ENCODE measurements around the gene HOXB4.

DNA sequence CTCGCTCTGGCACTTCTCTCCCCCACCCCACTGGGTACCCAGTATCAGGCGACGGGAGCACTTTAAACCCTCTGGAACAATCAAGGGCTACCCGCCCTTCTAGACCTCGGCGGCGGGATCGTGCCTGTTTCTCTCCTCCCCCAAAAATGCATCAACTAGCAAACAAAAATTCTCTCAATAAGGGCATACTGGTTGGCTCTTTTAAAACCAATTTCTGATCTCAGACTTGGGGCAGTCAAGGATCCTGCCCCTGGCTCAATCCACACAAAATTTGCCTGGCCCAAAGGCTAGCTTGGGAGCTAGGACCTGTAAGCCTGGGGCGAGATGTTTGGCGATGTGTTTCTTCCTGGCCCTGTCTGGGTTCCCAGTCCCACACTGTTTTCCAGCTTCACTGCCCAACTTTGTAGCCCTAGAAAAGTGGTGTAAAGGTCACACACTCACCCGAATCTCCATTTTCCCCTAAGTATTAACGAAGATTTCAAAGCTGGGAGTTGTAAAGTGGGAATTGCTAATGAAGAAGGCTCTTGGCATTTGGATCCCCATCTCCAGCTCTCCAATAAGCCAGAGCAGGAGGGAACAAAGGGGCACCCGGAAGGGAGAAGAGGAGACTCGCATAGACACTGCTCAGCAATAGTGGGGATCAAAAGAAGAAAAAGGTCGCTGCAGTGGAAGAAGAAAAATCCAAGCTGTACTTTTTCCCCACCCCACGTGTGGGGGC lies 18.9 kb downstream of the HOXB4 start:
- TF ChIP-seq, protein P1, sequence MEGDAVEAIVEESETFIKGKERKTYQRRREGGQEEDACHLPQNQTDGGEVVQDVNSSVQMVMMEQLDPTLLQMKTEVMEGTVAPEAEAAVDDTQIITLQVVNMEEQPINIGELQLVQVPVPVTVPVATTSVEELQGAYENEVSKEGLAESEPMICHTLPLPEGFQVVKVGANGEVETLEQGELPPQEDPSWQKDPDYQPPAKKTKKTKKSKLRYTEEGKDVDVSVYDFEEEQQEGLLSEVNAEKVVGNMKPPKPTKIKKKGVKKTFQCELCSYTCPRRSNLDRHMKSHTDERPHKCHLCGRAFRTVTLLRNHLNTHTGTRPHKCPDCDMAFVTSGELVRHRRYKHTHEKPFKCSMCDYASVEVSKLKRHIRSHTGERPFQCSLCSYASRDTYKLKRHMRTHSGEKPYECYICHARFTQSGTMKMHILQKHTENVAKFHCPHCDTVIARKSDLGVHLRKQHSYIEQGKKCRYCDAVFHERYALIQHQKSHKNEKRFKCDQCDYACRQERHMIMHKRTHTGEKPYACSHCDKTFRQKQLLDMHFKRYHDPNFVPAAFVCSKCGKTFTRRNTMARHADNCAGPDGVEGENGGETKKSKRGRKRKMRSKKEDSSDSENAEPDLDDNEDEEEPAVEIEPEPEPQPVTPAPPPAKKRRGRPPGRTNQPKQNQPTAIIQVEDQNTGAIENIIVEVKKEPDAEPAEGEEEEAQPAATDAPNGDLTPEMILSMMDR (conservative IDR thresholded peaks at IDR 0.05; ENCODE audit: low read depth, low read length): no peak
- TF ChIP-seq EZH2 (IDR thresholded peaks at IDR 0.05; ENCODE audit: borderline replicate concordance, low read depth, low read length, poor library complexity, severe bottlenecking): no peak

Measured in A673 (cell line).